Measurements from ENCODE around the gene MX1.

- TF ChIP-seq PATZ1 (CRISPR knock-in tag; IDR thresholded peaks at IDR 0.05; ENCODE audit: borderline replicate concordance) (no peak), RARB (CRISPR knock-in tag; IDR thresholded peaks at IDR 0.05) (no peak), ESRRG (CRISPR knock-in tag; IDR thresholded peaks at IDR 0.05) (no peak), BACH2 (CRISPR knock-in tag; IDR thresholded peaks at IDR 0.05; ENCODE audit: borderline replicate concordance) (no peak), ZNF8 (CRISPR knock-in tag; IDR thresholded peaks at IDR 0.05) (no peak), ZC3H10 (CRISPR knock-in tag; IDR thresholded peaks at IDR 0.05) (no peak), ZFP3 (CRISPR knock-in tag; IDR thresholded peaks at IDR 0.05) (no peak), CSDC2 (CRISPR knock-in tag; IDR thresholded peaks at IDR 0.05) (no peak), SNAI2 (CRISPR knock-in tag; IDR thresholded peaks at IDR 0.05) (no peak), ZFP30 (CRISPR knock-in tag; IDR thresholded peaks at IDR 0.05) (no peak), GLIS3 (CRISPR knock-in tag; IDR thresholded peaks at IDR 0.05) (no peak), POU6F1 (CRISPR knock-in tag; IDR thresholded peaks at IDR 0.05; ENCODE audit: borderline replicate concordance, low read depth) (no peak), ARNTL (CRISPR knock-in tag; IDR thresholded peaks at IDR 0.05; ENCODE audit: borderline replicate concordance, low read depth) (no peak), CSRNP3 (CRISPR knock-in tag; IDR thresholded peaks at IDR 0.05) (no peak)
Observed at GRCh38 chr21:41428847-41429246, 2.8 kb downstream of the MX1 start.

Data from SK-N-SH treated with all-trans-retinoic acid at 6 μM for 48 hours (cell line).